ENCODE measurements around the gene RBM10. TPM values are rescaled to one million over a fixed set of nuclear protein-coding genes. Genes with fewer than 3 reads are reported as not detected.

Gene RBM10
- total and polyA plus RNA-seq, 2 experiments from 2014 or later = 39.5 to 101 TPM

GRCh38 chrX:47179928-47180255 is 34.9 kb downstream of the RBM10 start (continued):
- TF ChIP-seq CTCF (conservative IDR thresholded peaks at IDR 0.05; ENCODE audit: low read depth in 2 of 2) = no peak
- TF ChIP-seq JUNB (IDR thresholded peaks at IDR 0.05; ENCODE audit: unreplicated experiment) = no peak
- TF ChIP-seq ZNF114 (CRISPR knock-in tag; IDR thresholded peaks at IDR 0.05) = no peak
- TF ChIP-seq EZH2phosphoT487 (IDR thresholded peaks at IDR 0.05; ENCODE audit: unreplicated experiment) = no peak
- TF ChIP-seq CREB1 (CRISPR knock-in tag; IDR thresholded peaks at IDR 0.05; ENCODE audit: low read depth) = no peak
- TF ChIP-seq REST (IDR thresholded peaks at IDR 0.05; ENCODE audit: unreplicated experiment) = no peak
- TF ChIP-seq STAT1 (IDR thresholded peaks at IDR 0.05; ENCODE audit: unreplicated experiment) = no peak
- TF ChIP-seq POLR2AphosphoS5 (IDR thresholded peaks at IDR 0.05; ENCODE audit: low read depth) = no peak

GRCh38 chrX:47180346-47180745 is 35.3 kb downstream of the RBM10 start:
- Histone ChIP-seq H3K79me2 (replicated peaks; ENCODE audit: insufficient read depth) (no peaks in the 10 kb centered on the region), H3F3A (replicated peaks; ENCODE audit: low read depth) (no peaks in the 10 kb centered on the region), H3K4me2 (no peak overlapping the region), H3K4me1 (ENCODE audit: insufficient read depth) (no peaks in the 10 kb centered on the region), H2AFZ (no peak overlapping the region), H3K36me3 (ENCODE audit: insufficient read depth) (0 out of 2 replicates have a peak, but pooled peaks cover 3% of the 10 kb centered on the region), H3K27me3 (ENCODE audit: insufficient read depth) (no peaks in the 10 kb centered on the region), H3K9me2 (ENCODE audit: insufficient read depth) (no peaks in the 10 kb centered on the region), H3K27ac (ENCODE audit: low read depth) (no peak overlapping the region), H3K4me3 (no peak overlapping the region), H4K20me1 (replicated peaks; ENCODE audit: insufficient read depth) (no peaks in the 10 kb centered on the region)
- no peak overlapping the region for H3K27ac Mint-ChIP-seq
- ATAC-seq (no peak), DNase-seq (ENCODE audit: low spot score) (no peak)
- no peaks in the 10 kb centered on the region for H3K9me3 Mint-ChIP-seq
- peaks cover 2% of the 10 kb centered on the region for H3K27me3 Mint-ChIP-seq (ENCODE audit: insufficient read depth, low read depth, poor library complexity)
- TF ChIP-seq NANOG (IDR thresholded peaks at IDR 0.05; ENCODE audit: borderline replicate concordance) = no peak
- no peak for TF ChIP-seq CTCF (conservative IDR thresholded peaks at IDR 0.05; ENCODE audit: low read depth in 2 of 2)
- TF ChIP-seq ZNF114 (CRISPR knock-in tag; IDR thresholded peaks at IDR 0.05) = no peak
- no peak for TF ChIP-seq ZNF331 (CRISPR knock-in tag; IDR thresholded peaks at IDR 0.05; ENCODE audit: low read depth)
- no peak for TF ChIP-seq EZH2phosphoT487 (IDR thresholded peaks at IDR 0.05; ENCODE audit: unreplicated experiment)
- TF ChIP-seq ZNF462 (CRISPR knock-in tag; IDR thresholded peaks at IDR 0.05) = no peak
- no peaks in the 10 kb centered on the region for H3K4me1 Mint-ChIP-seq
- H3K4me3 Mint-ChIP-seq = no peak overlapping the region
- peaks cover 41% of the 10 kb centered on the region for H3K36me3 Mint-ChIP-seq (ENCODE audit: low read depth)

Measured in GM23338 (cell line).